ENCODE results near the gene IRX4. TPM values are rescaled to one million over a fixed set of nuclear protein-coding genes. Genes with fewer than 3 reads are reported as not detected.

IRX4 gene
- polyA plus RNA-seq, 1 of the 3 experiments (the other 2 are of a cell fraction): not detected

DNA sequence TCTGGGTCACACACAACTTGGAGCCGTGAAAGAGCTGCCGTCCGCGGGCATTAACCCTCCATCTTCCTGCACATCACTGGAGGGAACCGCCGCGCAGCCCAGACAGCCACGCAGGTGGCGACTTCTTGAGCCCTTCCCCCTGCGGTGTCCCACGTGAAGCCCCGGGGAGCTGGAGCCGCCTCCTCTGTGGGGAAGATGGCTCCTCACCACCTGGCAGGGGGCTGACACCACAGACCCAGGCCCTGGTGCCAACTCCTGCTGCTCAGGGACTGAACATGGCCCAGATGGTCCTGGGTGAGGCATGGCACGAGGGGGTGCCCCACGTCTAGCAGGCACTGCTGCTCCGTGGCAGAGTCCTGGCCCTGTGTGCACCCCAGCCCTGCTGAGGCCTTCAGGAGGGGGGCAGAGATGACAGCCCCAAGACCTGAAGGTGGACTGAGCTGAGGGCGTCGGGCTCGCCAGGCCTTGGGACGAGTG is 42.6 kb downstream of the IRX4 start (continued):
- TF ChIP-seq, protein P1, sequence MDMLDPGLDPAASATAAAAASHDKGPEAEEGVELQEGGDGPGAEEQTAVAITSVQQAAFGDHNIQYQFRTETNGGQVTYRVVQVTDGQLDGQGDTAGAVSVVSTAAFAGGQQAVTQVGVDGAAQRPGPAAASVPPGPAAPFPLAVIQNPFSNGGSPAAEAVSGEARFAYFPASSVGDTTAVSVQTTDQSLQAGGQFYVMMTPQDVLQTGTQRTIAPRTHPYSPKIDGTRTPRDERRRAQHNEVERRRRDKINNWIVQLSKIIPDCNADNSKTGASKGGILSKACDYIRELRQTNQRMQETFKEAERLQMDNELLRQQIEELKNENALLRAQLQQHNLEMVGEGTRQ (IDR thresholded peaks at IDR 0.05; ENCODE audit: borderline replicate concordance, low read depth, low read length): no peak

DNA sequence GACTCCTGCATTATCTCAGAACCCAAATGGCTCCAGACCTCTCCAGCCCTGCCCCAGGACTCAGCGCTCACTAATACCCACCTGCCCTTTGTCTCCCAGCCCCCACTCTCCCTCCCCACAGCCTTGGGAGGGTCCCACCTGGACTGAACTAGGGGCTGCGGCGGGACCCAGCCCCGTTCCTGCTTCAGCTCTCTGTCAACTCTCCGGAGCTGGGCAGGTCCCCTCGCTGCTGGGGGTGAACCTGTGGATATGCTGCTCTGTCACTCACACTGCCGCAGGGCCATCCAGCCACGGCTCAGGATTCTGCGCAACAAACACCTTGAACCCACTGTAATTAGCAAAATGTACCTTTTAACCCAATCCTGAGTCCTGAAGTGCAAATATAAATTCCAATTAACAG is 44.7 kb downstream of the IRX4 start:
- ChIA-PET CTCF (no interaction called here), POLR2A (no interaction called here)
- Histone ChIP-seq H3K4me1 (ENCODE audit: control insufficient read depth in 1 of 2, insufficient read depth in 2 of 2, low read depth in 1 of 2, low read length in 1 of 2) (no peaks in the 10 kb centered on the region), H3F3A (replicated peaks; ENCODE audit: insufficient read depth) (no peaks in the 10 kb centered on the region), H3K9me3 (no peaks in the 10 kb centered on the region), H3K27ac (ENCODE audit: low read depth in 2 of 2, low read length in 1 of 2) (no peak overlapping the region), H3K27me3 (ENCODE audit: insufficient read depth) (peaks cover 96% of the 10 kb centered on the region), H3K4me3 (ENCODE audit: low read depth in 2 of 2, low read length in 1 of 2) (no peak overlapping the region), H2AFZ (ENCODE audit: low read depth) (no peak overlapping the region), H3K9me2 (no peaks in the 10 kb centered on the region), H3K4me2 (no peak overlapping the region), H4K20me1 (ENCODE audit: insufficient read depth) (no peaks in the 10 kb centered on the region), H3K36me3 (replicated peaks in 1 of 2; ENCODE audit: control insufficient read depth in 1 of 2, insufficient read depth in 2 of 2, low read length in 1 of 2) (no peaks in the 10 kb centered on the region), H3K79me2 (ENCODE audit: insufficient read depth) (no peaks in the 10 kb centered on the region), H3K9ac (no peak overlapping the region)
- TF ChIP-seq TAF1 (IDR thresholded peaks at IDR 0.05; ENCODE audit: borderline replicate concordance, low read depth, low read length) (no peak), EZH2phosphoT487 (IDR thresholded peaks at IDR 0.05; ENCODE audit: borderline replicate concordance, low read depth) (no peak), RAD21 (IDR thresholded peaks at IDR 0.05; ENCODE audit: low read length) (no peak), YY1 (IDR thresholded peaks at IDR 0.05; ENCODE audit: low read depth) (no peak), FOXJ3 (CRISPR knock-in tag; IDR thresholded peaks at IDR 0.05) (no peak), RCOR1 (IDR thresholded peaks at IDR 0.05; ENCODE audit: low read length) (no peak)
- TF ChIP-seq, protein P2, sequence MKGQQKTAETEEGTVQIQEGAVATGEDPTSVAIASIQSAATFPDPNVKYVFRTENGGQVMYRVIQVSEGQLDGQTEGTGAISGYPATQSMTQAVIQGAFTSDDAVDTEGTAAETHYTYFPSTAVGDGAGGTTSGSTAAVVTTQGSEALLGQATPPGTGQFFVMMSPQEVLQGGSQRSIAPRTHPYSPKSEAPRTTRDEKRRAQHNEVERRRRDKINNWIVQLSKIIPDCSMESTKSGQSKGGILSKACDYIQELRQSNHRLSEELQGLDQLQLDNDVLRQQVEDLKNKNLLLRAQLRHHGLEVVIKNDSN (IDR thresholded peaks at IDR 0.05; ENCODE audit: borderline replicate concordance, low read depth): no peak
- TF ChIP-seq, protein P3, sequence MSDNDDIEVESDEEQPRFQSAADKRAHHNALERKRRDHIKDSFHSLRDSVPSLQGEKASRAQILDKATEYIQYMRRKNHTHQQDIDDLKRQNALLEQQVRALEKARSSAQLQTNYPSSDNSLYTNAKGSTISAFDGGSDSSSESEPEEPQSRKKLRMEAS (IDR thresholded peaks at IDR 0.05; ENCODE audit: low read depth): no peak
- no peak for DNase-seq
- 51% methylated on average over 9 of the region's 9 CpGs for WGBS (ENCODE audit: low lambda C conversion rate)

DNA sequence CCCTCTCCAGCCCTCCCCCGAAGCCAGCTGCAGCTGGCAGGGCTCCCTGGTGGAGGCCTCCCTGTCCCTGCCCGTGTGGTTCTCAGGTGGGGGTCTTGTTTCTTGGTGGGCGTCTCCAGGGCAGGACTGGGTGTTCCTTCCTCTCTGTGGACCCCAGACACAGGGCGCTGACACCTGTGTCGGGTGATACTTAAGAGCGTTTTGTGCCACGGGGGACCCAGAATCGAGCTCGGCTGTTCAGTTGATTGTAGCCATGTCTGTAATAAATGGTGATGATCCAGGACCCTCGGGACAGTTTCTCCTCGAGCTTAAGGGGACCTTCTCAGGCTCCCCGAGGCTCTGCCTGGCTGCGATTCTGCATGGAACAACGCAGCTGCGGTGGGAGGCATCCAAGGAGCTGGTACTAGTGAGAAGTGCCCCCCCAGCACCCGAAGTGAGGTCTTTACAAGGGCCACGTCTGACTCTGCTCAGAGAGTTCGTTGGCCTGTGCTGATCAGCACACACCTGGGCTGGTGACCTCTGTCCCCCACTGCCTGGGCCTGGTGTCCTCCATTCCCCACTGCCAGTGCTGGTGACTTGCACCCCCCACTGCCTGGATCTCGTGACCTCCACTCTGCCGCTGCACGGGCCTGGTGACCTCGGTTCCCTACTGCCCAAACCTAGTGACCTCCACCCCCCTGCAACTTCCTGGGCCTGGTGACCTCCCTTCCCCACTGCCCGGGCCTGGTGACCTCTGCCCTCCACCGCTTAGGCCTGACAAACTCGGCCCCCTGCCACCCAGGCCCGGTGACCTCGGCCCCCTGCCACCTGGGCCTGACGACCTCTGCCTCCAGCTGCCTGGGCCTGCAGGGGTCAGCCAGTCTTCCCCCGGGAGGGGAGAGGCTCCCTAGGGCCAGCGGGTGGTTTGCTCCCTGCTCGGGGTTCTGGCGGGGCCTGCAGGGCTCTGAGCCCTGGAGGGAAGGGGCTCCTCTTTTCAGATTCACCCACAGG is 45.5 kb downstream of the IRX4 start:
- Histone ChIP-seq H3K27ac (ENCODE audit: low read depth in 2 of 2, low read length in 1 of 2) (no peak overlapping the region), H3K4me1 (ENCODE audit: control insufficient read depth in 1 of 2, insufficient read depth in 2 of 2, low read depth in 1 of 2, low read length in 1 of 2) (no peaks in the 10 kb centered on the region), H3K4me2 (no peak overlapping the region), H2AFZ (ENCODE audit: low read depth) (no peak overlapping the region), H3K27me3 (ENCODE audit: insufficient read depth) (peaks cover 100% of the 10 kb centered on the region), H3K4me3 (ENCODE audit: low read depth in 2 of 2, low read length in 1 of 2) (no peak overlapping the region), H3K79me2 (ENCODE audit: insufficient read depth) (no peaks in the 10 kb centered on the region), H3F3A (replicated peaks; ENCODE audit: insufficient read depth) (no peaks in the 10 kb centered on the region), H3K9ac (no peak overlapping the region), H3K9me2 (no peaks in the 10 kb centered on the region), H3K36me3 (replicated peaks in 1 of 2; ENCODE audit: control insufficient read depth in 1 of 2, insufficient read depth in 2 of 2, low read length in 1 of 2) (no peaks in the 10 kb centered on the region), H3K9me3 (no peaks in the 10 kb centered on the region), H4K20me1 (ENCODE audit: insufficient read depth) (no peaks in the 10 kb centered on the region)
- 44% methylated on average over 19 of the region's 32 CpGs for WGBS (ENCODE audit: low lambda C conversion rate)
- POLR2A ChIA-PET: no interaction called here
- DNase-seq: no peak
- CTCF ChIA-PET: no interaction called here
- TF ChIP-seq JUND (IDR thresholded peaks at IDR 0.05) (no peak), TCF12 (IDR thresholded peaks at IDR 0.05) (no peak), ELF1 (IDR thresholded peaks at IDR 0.05) (no peak), REST (IDR thresholded peaks at IDR 0.05; ENCODE audit: low read depth, low read length) (no peak), MEF2A (IDR thresholded peaks at IDR 0.05; ENCODE audit: borderline replicate concordance, low read depth) (no peak), TAF1 (IDR thresholded peaks at IDR 0.05; ENCODE audit: borderline replicate concordance, low read depth, low read length) (no peak), FOXJ3 (CRISPR knock-in tag; IDR thresholded peaks at IDR 0.05) (no peak), YY1 (IDR thresholded peaks at IDR 0.05; ENCODE audit: low read depth) (no peak), RAD21 (IDR thresholded peaks at IDR 0.05; ENCODE audit: low read length) (no peak), GABPA (IDR thresholded peaks at IDR 0.05; ENCODE audit: low read depth) (no peak)
- TF ChIP-seq, protein P2 (IDR thresholded peaks at IDR 0.05; ENCODE audit: borderline replicate concordance, low read depth): no peak
- TF ChIP-seq, protein P1 (IDR thresholded peaks at IDR 0.05; ENCODE audit: borderline replicate concordance, low read depth, low read length): no peak

All from SK-N-SH (cell line).